AG09319 (cell line): ENCODE measurements around the gene YPEL3.

ENCODE experiments used
- DNase-seq: peaks from one replicate; pipeline ENCODE4 v3.0.0-alpha.2; 2010; ENCODE audit warnings: low read depth; ENCODE audit errors: extremely low read depth
- CTCF ChIP-seq: IDR thresholded peaks from 2 replicates; pipeline ENCODE4 v1.5.1; 2011; ENCODE audit warnings: low read depth, mild to moderate bottlenecking, inconsistent platforms, low read length, moderate library complexity

YPEL3 gene

DNA sequence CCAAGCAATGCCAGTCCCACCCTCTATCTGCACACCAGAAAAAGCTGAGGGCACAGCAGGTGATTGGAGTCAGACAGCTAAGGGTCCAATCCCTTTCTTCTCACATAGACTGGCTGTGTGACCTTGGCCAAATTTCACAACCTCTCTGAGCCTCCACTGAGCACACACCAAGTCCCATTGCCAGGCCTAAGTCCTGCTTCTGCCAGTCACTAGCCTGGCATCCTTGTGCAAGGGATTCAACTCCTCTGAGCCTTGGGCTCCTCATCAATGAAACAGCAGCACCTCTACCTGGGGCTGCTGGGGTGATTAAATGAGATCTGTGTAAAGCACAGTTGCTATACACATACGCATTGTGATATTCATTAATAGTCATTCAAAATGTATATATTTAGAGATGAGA lies 49.4 kb downstream of the YPEL3 start:
- DNase-seq, result no peak
- no peak for TF ChIP-seq CTCF

GRCh38 chr16:30046178-30046577 lies 49.8 kb downstream of the YPEL3 start:
- no peak for TF ChIP-seq CTCF
- DNase-seq, result no peak
